Lung (tissue), 12 donors: ENCODE results near the gene HTR3A. TPM values are rescaled to one million over a fixed set of nuclear protein-coding genes. Genes with fewer than 3 reads are reported as not detected.

ENCODE experiments used
- ATAC-seq: fragments of 200-7000 bp; cut with Tn5 transposase; one replicate; pipeline ENCODE4 v1.9.1; 2020; ENCODE audit warnings: moderate number of reproducible peaks; ENCODE audit not compliant: insufficient read depth, low FRiP score
- DNase-seq, 3 donors: peaks; one replicate each; pipeline ENCODE4 v3.0.0-alpha.2; 2013 to 2017
- H3K27ac ChIP-seq, 2 donors: one replicate each; pipeline ENCODE4 v1.5.1; 2013; ENCODE audit warnings: mild to moderate bottlenecking in 2 of 2, moderate library complexity in 2 of 2, control low read depth in 1 of 2, inconsistent platforms in 1 of 2, low read depth in 1 of 2, low read length in 1 of 2
- H3K27me3 ChIP-seq, 3 donors: one replicate each; pipeline ENCODE4 v1.5.1; 2013; ENCODE audit warnings: low read length in 2 of 3; ENCODE audit not compliant: control insufficient read depth in 3 of 3, insufficient read depth in 3 of 3
- H3K36me3 ChIP-seq, 4 donors: one replicate each; pipeline ENCODE4 v1.5.1; 2013; ENCODE audit warnings: low read length in 4 of 4, mild to moderate bottlenecking in 1 of 4, moderate library complexity in 1 of 4; ENCODE audit not compliant: control insufficient read depth in 4 of 4, insufficient read depth in 4 of 4
- H3K4me1 ChIP-seq, 5 donors: one replicate each; pipeline ENCODE4 v1.5.1; 2013; ENCODE audit warnings: low read length in 5 of 5, mild to moderate bottlenecking in 2 of 5, moderate library complexity in 1 of 5; ENCODE audit not compliant: control insufficient read depth in 5 of 5, insufficient read depth in 5 of 5
- H3K4me3 ChIP-seq: one replicate; pipeline ENCODE4 v1.5.1; 2013; ENCODE audit warnings: mild to moderate bottlenecking, control low read depth, moderate library complexity
- H3K9ac ChIP-seq, 2 donors: one replicate each; pipeline ENCODE4 v1.5.1; 2013; ENCODE audit warnings: low read length in 2 of 2, control low read depth in 1 of 2; ENCODE audit not compliant: insufficient read depth in 1 of 2
- H3K9me3 ChIP-seq, 4 donors: one replicate each; pipeline ENCODE4 v1.5.1; 2013; ENCODE audit warnings: low read length in 3 of 4, mild to moderate bottlenecking in 1 of 4, moderate library complexity in 1 of 4; ENCODE audit not compliant: control insufficient read depth in 4 of 4, insufficient read depth in 3 of 4
- CTCF ChIP-seq: IDR thresholded peaks from 2 replicates; pipeline ENCODE4 v1.5.1; 2012; ENCODE audit warnings: mild to moderate bottlenecking; ENCODE audit errors: control extremely low read depth, extremely low read depth
- WGBS, 2 donors: extraction: QIAGEN DNeasy Blood & Tissue Kit; methylation state at CpG; one replicate each; pipeline ENCODE4 v1.1.7; 2013; 5-methylcytosine and 5-hydroxymethylcytosine counted together
- polyA plus RNA-seq, 2 donors: library from polyadenylated mRNA; stranded (reverse); fragments of 200-250 nt; gene quantifications; one replicate each; pipeline ENCODE4 v1.2.1, GENCODE V29; 2013
- total RNA-seq, 2 donors: library from RNA; depleted of rRNA in 1 of 2; stranded (reverse); fragments of >200 nt in 1 of 2; gene quantifications; one replicate each; pipeline ENCODE4 v1.2.1, GENCODE V29; 2014 to 2021
- donor health status: control.
- donor health status: control.
- donor health status: Bipolar disorder and iron deficiency.
- donor health status: healthy.
- donor health status: DM: yes; HTN: yes; CAD: no.

HTR3A gene
- total and polyA plus RNA-seq, 4 donors, result 0.16 to 0.78 (median 0.43) TPM; not detected in 1

- H3K27ac ChIP-seq, result no peak overlapping the region
- H3K4me1 ChIP-seq, result no peaks in the 10 kb centered on the region
- no peaks in the 10 kb centered on the region for H3K36me3 ChIP-seq
- peaks cover 0 to 17% (median 4%) of the 10 kb centered on the region in 3 donors for H3K27me3 ChIP-seq
- peaks cover 0 to 6% (median 0%) of the 10 kb centered on the region in 4 donors for H3K9me3 ChIP-seq
- TF ChIP-seq CTCF, result no peak
- no peak overlapping the region for H3K4me3 ChIP-seq
- DNase-seq, result no peak
- H3K9ac ChIP-seq, result no peak overlapping the region
- ATAC-seq, result no peak
- 54 to 72% methylated on average over 6 of the region's 6 CpGs for WGBS, 2 donors
Observed at GRCh38 chr11:113954235-113954634, 20.7 kb upstream of the HTR3A start.

- peaks cover 0 to 10% (median 4%) of the 10 kb centered on the region in 3 donors for H3K27me3 ChIP-seq
- H3K4me3 ChIP-seq, result no peak overlapping the region
- H3K9ac ChIP-seq, result no peak overlapping the region
- H3K36me3 ChIP-seq, result no peaks in the 10 kb centered on the region
- 67 to 74% methylated on average over 9 of the region's 9 CpGs for WGBS, 2 donors
- DNase-seq (no peak), ATAC-seq (no peak)
- H3K27ac ChIP-seq, result no peak overlapping the region
- peaks cover 0 to 4% (median 0%) of the 10 kb centered on the region in 4 donors for H3K9me3 ChIP-seq
- no peaks in the 10 kb centered on the region for H3K4me1 ChIP-seq
- TF ChIP-seq CTCF, result no peak
Observed at GRCh38 chr11:113956986-113957385, 17.9 kb upstream of the HTR3A start.

- H3K36me3 ChIP-seq, result no peaks in the 10 kb centered on the region
- ATAC-seq (no peak), DNase-seq (no peak)
- 28 to 50% methylated on average over 9 of the region's 9 CpGs for WGBS, 2 donors
- H3K9me3 ChIP-seq, result peaks cover 0 to 5% (median 0%) of the 10 kb centered on the region in 4 donors
- TF ChIP-seq CTCF, result no peak
- H3K27ac ChIP-seq, result no peak overlapping the region
- H3K9ac ChIP-seq, result no peak overlapping the region
- no peaks in the 10 kb centered on the region for H3K4me1 ChIP-seq
- peaks cover 0 to 5% (median 3%) of the 10 kb centered on the region in 3 donors for H3K27me3 ChIP-seq
- no peak overlapping the region for H3K4me3 ChIP-seq
Observed at GRCh38 chr11:113960702-113961330, 14.1 kb upstream of the HTR3A start.

GRCh38 chr11:113967361-113967760, 7.5 kb upstream of the HTR3A start:
- peaks cover 0 to 3% (median 2%) of the 10 kb centered on the region in 3 donors for H3K27me3 ChIP-seq
- peaks cover 0 to 5% (median 0%) of the 10 kb centered on the region in 4 donors for H3K9me3 ChIP-seq
- H3K36me3 ChIP-seq, result no peaks in the 10 kb centered on the region
- no peak overlapping the region for H3K27ac ChIP-seq
- WGBS, 2 donors, result 48 to 92% methylated on average over 1 of the region's 1 CpG
- ATAC-seq (no peak), DNase-seq (no peak)
- no peak overlapping the region for H3K9ac ChIP-seq
- no peak overlapping the region for H3K4me3 ChIP-seq
- H3K4me1 ChIP-seq, result no peaks in the 10 kb centered on the region
- no peak for TF ChIP-seq CTCF
